ENCODE data around the gene CISTR. TPM values are rescaled to one million over a fixed set of nuclear protein-coding genes. Genes with fewer than 3 reads are reported as not detected.
A peak's percentile ranks its signal among the peaks of the same experiment; 100 is the strongest.

Gene CISTR
- total and polyA plus RNA-seq, 4 donors: not detected

- no peak for TF ChIP-seq CTCF (IDR thresholded peaks at IDR 0.05; ENCODE audit: control extremely low read depth, extremely low read depth)
- ATAC-seq (ENCODE audit: insufficient read depth, low FRiP score): no peak
- no peak overlapping the region for H3K9ac ChIP-seq (ENCODE audit: insufficient read depth in 1 of 2, low read length in 2 of 2)
- no peak overlapping the region for H3K27ac ChIP-seq (ENCODE audit: low read depth in 1 of 2, low read length in 1 of 2)
- H3K36me3 ChIP-seq (ENCODE audit: control insufficient read depth in 4 of 4, insufficient read depth in 4 of 4, low read length in 4 of 4): peaks cover 25 to 51% (median 45%) of the 10 kb centered on the region in 4 donors
- no peaks in the 10 kb centered on the region for H3K27me3 ChIP-seq (ENCODE audit: control insufficient read depth in 3 of 3, insufficient read depth in 3 of 3, low read length in 2 of 3)
- H3K9me3 ChIP-seq (ENCODE audit: control insufficient read depth in 4 of 4, insufficient read depth in 3 of 4, low read length in 3 of 4): no peaks in the 10 kb centered on the region
- whole genome bisulfite sequencing, 2 donors: 93 to 99% methylated on average over 4 of the region's 4 CpGs
- no peak for DNase-seq
- H3K4me1 ChIP-seq (ENCODE audit: control insufficient read depth in 5 of 5, insufficient read depth in 5 of 5, low read length in 5 of 5): no peaks in the 10 kb centered on the region
- H3K4me3 ChIP-seq: no peak overlapping the region
These were observed 37.8 kb downstream of the CISTR start for GRCh38 chr12:53714004-53714403.

GRCh38 chr12:53713516-53713915 lies 38.3 kb downstream of the CISTR start:
- ATAC-seq (ENCODE audit: insufficient read depth, low FRiP score) (no peak), DNase-seq (peak in 1 of 3 donors; percentile 34)
- H3K27ac ChIP-seq (ENCODE audit: low read depth in 1 of 2, low read length in 1 of 2): no peak overlapping the region
- no peak overlapping the region for H3K9ac ChIP-seq (ENCODE audit: insufficient read depth in 1 of 2, low read length in 2 of 2)
- peaks cover 25 to 51% (median 44%) of the 10 kb centered on the region in 4 donors for H3K36me3 ChIP-seq (ENCODE audit: control insufficient read depth in 4 of 4, insufficient read depth in 4 of 4, low read length in 4 of 4)
- H3K4me1 ChIP-seq (ENCODE audit: control insufficient read depth in 5 of 5, insufficient read depth in 5 of 5, low read length in 5 of 5): no peaks in the 10 kb centered on the region
- no peaks in the 10 kb centered on the region for H3K9me3 ChIP-seq (ENCODE audit: control insufficient read depth in 4 of 4, insufficient read depth in 3 of 4, low read length in 3 of 4)
- TF ChIP-seq CTCF (IDR thresholded peaks at IDR 0.05; ENCODE audit: control extremely low read depth, extremely low read depth): no peak
- no peak overlapping the region for H3K4me3 ChIP-seq
- 78 to 86% methylated on average over 9 of the region's 9 CpGs for WGBS, 2 donors
- H3K27me3 ChIP-seq (ENCODE audit: control insufficient read depth in 3 of 3, insufficient read depth in 3 of 3, low read length in 2 of 3): no peaks in the 10 kb centered on the region

- no peak for ATAC-seq (ENCODE audit: insufficient read depth, low FRiP score)
- no peak for DNase-seq
- no peak for TF ChIP-seq CTCF (IDR thresholded peaks at IDR 0.05; ENCODE audit: control extremely low read depth, extremely low read depth)
- Histone ChIP-seq H3K4me1 (ENCODE audit: control insufficient read depth in 5 of 5, insufficient read depth in 5 of 5, low read length in 5 of 5) (no peaks in the 10 kb centered on the region), H3K4me3 (no peak overlapping the region), H3K27me3 (ENCODE audit: control insufficient read depth in 3 of 3, insufficient read depth in 3 of 3, low read length in 2 of 3) (no peaks in the 10 kb centered on the region), H3K27ac (ENCODE audit: low read depth in 1 of 2, low read length in 1 of 2) (no peak overlapping the region), H3K9me3 (ENCODE audit: control insufficient read depth in 4 of 4, insufficient read depth in 3 of 4, low read length in 3 of 4) (no peaks in the 10 kb centered on the region), H3K36me3 (ENCODE audit: control insufficient read depth in 4 of 4, insufficient read depth in 4 of 4, low read length in 4 of 4) (peaks cover 25 to 49% (median 43%) of the 10 kb centered on the region in 4 donors), H3K9ac (ENCODE audit: insufficient read depth in 1 of 2, low read length in 2 of 2) (no peak overlapping the region)
- 79 to 84% methylated on average over 8 of the region's 8 CpGs for WGBS, 2 donors
These were observed 39.6 kb downstream of the CISTR start for GRCh38 chr12:53712059-53712643.

- WGBS, 2 donors: 52 to 77% methylated on average over 6 of the region's 6 CpGs
- no peak overlapping the region for H3K4me3 ChIP-seq
- DNase-seq (no peak), ATAC-seq (ENCODE audit: insufficient read depth, low FRiP score) (no peak)
- H3K27me3 ChIP-seq (ENCODE audit: control insufficient read depth in 3 of 3, insufficient read depth in 3 of 3, low read length in 2 of 3): peaks cover 0 to 7% (median 7%) of the 10 kb centered on the region in 3 donors
- H3K27ac ChIP-seq (ENCODE audit: low read depth in 1 of 2, low read length in 1 of 2): no peak overlapping the region
- peaks cover 25 to 32% (median 30%) of the 10 kb centered on the region in 4 donors for H3K36me3 ChIP-seq (ENCODE audit: control insufficient read depth in 4 of 4, insufficient read depth in 4 of 4, low read length in 4 of 4)
- H3K4me1 ChIP-seq (ENCODE audit: control insufficient read depth in 5 of 5, insufficient read depth in 5 of 5, low read length in 5 of 5): no peaks in the 10 kb centered on the region
- H3K9ac ChIP-seq (ENCODE audit: insufficient read depth in 1 of 2, low read length in 2 of 2): no peak overlapping the region
- no peak for TF ChIP-seq CTCF (IDR thresholded peaks at IDR 0.05; ENCODE audit: control extremely low read depth, extremely low read depth)
- no peaks in the 10 kb centered on the region for H3K9me3 ChIP-seq (ENCODE audit: control insufficient read depth in 4 of 4, insufficient read depth in 3 of 4, low read length in 3 of 4)
These were observed 41.7 kb downstream of the CISTR start for GRCh38 chr12:53710091-53710490.
